MM.1S (cell line): ENCODE results near the gene OVOL2.

ENCODE experiments used
- EZH2 ChIP-seq: fragments of 300-600 bp; sonication (generic); optimal IDR thresholded peaks from 2 replicates; pipeline ENCODE3; 2017; ENCODE audit warnings: low read depth, mild to moderate bottlenecking, antibody characterized with exemption, low read length, mixed read lengths
- TF ChIP-seq, protein P1 (sequence below): fragments of 300-600 bp; sonication (generic); IDR thresholded peaks from 2 replicates; pipeline ENCODE4 v1.5.1; 2016; ENCODE audit warnings: antibody characterized with exemption, low read length, mixed read lengths

DNA sequence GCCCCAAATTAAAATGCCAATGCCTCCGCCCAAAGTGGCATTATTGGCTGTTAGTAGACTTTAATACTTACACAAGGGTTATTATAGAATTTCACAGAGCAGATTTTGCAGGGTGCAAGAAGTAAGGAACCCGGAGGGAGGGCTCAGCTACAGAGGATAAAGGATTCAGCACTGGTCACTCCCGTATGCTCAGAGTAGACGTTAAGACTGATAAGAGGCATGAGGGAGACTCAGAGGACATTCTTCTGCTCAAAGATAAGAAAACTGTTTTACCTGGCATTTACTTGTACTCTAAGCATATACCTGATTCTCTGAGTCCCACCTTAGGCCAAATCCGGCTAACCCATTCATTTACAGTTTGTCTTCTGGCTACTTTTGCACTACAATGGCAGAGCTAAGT is 36.5 kb upstream of the OVOL2 start:
- TF ChIP-seq EZH2: no peak
- TF ChIP-seq, protein P1, sequence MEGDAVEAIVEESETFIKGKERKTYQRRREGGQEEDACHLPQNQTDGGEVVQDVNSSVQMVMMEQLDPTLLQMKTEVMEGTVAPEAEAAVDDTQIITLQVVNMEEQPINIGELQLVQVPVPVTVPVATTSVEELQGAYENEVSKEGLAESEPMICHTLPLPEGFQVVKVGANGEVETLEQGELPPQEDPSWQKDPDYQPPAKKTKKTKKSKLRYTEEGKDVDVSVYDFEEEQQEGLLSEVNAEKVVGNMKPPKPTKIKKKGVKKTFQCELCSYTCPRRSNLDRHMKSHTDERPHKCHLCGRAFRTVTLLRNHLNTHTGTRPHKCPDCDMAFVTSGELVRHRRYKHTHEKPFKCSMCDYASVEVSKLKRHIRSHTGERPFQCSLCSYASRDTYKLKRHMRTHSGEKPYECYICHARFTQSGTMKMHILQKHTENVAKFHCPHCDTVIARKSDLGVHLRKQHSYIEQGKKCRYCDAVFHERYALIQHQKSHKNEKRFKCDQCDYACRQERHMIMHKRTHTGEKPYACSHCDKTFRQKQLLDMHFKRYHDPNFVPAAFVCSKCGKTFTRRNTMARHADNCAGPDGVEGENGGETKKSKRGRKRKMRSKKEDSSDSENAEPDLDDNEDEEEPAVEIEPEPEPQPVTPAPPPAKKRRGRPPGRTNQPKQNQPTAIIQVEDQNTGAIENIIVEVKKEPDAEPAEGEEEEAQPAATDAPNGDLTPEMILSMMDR: no peak
